SK-N-SH (cell line): ENCODE measurements around the gene SLC26A8. TPM values are rescaled to one million over a fixed set of nuclear protein-coding genes. Genes with fewer than 3 reads are reported as not detected.

Experiments used
- CTCF ChIA-PET: fragments of 300-600, 350-600 bp; formaldehyde crosslinking; extraction: SDS; loops from one replicate; lab custom pipeline; 2021; lab: Yijun Ruan, JAX
- POLR2A ChIA-PET: fragments of 350-600 bp; sonication (Branson Sonifier 250); formaldehyde crosslinking; extraction: SDS; loops from one replicate; lab custom pipeline; 2020; ENCODE audit warnings: antibody characterized with exemption, inconsistent platforms; lab: Yijun Ruan, JAX
- DNase-seq: peaks from one replicate; pipeline ENCODE4 v3.0.0; 2012
- H2AFZ ChIP-seq: fragments of 200-600 bp; sonication (generic); 2 replicates; pipeline ENCODE4 v1.8.1; 2016; ENCODE audit warnings: antibody characterized with exemption, mild to moderate bottlenecking, low read depth
- H3F3A ChIP-seq: fragments of 200-600 bp; sonication (generic); replicated peaks from 2 replicates; pipeline ENCODE3; 2016; ENCODE audit warnings: antibody characterized with exemption, mild to moderate bottlenecking; ENCODE audit not compliant: insufficient read depth
- H3K27ac ChIP-seq, 2 experiments: fragments of 200-500 bp in 1 of 2; fragments of 200-600 bp in 1 of 2; sonication (Bioruptor generic) in 1 of 2; sonication (generic), shearing (Covaris generic) in 1 of 2; 2 replicates each; pipeline versions ENCODE4 v1.5.1 to v1.6.1; 2014 to 2016; ENCODE audit warnings: low read depth in 2 of 2, inconsistent platforms in 1 of 2, low read length in 1 of 2, mild to moderate bottlenecking in 1 of 2, mixed read lengths in 1 of 2
- H3K27me3 ChIP-seq: fragments of 200-600 bp; sonication (generic), shearing (Covaris generic); 2 replicates; pipeline ENCODE4 v1.6.1; 2016; ENCODE audit warnings: mixed run types; ENCODE audit not compliant: insufficient read depth
- H3K36me3 ChIP-seq, 2 experiments: fragments of 200-500 bp in 1 of 2; fragments of 200-600 bp in 1 of 2; sonication (Bioruptor generic) in 1 of 2; sonication (generic) in 1 of 2; replicated peaks in 1 of 2; 2 replicates each; pipeline versions ENCODE3 to v1.5.1; 2014 to 2016; ENCODE audit warnings: low read length in 1 of 2, mild to moderate bottlenecking in 1 of 2; ENCODE audit not compliant: insufficient read depth in 2 of 2, control insufficient read depth in 1 of 2
- H3K4me1 ChIP-seq, 2 experiments: fragments of 200-500 bp in 1 of 2; fragments of 200-600 bp in 1 of 2; sonication (Bioruptor generic) in 1 of 2; sonication (generic), shearing (Covaris generic) in 1 of 2; 2 replicates each; pipeline versions ENCODE4 v1.5.1 to v1.6.1; 2014 to 2016; ENCODE audit warnings: low read depth in 1 of 2, low read length in 1 of 2, mixed run types in 1 of 2; ENCODE audit not compliant: insufficient read depth in 2 of 2, control insufficient read depth in 1 of 2
- H3K4me2 ChIP-seq: fragments of 200-600 bp; sonication (generic), shearing (Covaris generic); 2 replicates; pipeline ENCODE4 v1.6.1; 2017; ENCODE audit warnings: mixed run types
- H3K4me3 ChIP-seq, 2 experiments: fragments of 200-500 bp in 1 of 2; fragments of 200-600 bp in 1 of 2; sonication (Bioruptor generic) in 1 of 2; sonication (generic), shearing (Covaris generic) in 1 of 2; 2 replicates each; pipeline versions ENCODE4 v1.5.1 to v1.8.1; 2014 to 2016; ENCODE audit warnings: low read depth in 2 of 2, inconsistent platforms in 1 of 2, low read length in 1 of 2, mild to moderate bottlenecking in 1 of 2, mixed read lengths in 1 of 2, moderate library complexity in 1 of 2
- H3K79me2 ChIP-seq: fragments of 200-600 bp; sonication (generic); 2 replicates; pipeline ENCODE4 v1.8.1; 2017; ENCODE audit warnings: mild to moderate bottlenecking; ENCODE audit not compliant: insufficient read depth
- H3K9ac ChIP-seq: fragments of 200-600 bp; sonication (generic); 2 replicates; pipeline ENCODE4 v1.6.1; 2017; ENCODE audit warnings: mixed run types
- H3K9me2 ChIP-seq: fragments of 200-600 bp; sonication (generic); 2 replicates; pipeline ENCODE4 v1.6.1; 2017; ENCODE audit warnings: mixed run types
- H3K9me3 ChIP-seq: fragments of 200-600 bp; sonication (generic); 2 replicates; pipeline ENCODE4 v1.6.1; 2017; ENCODE audit warnings: mixed run types, mild to moderate bottlenecking, moderate library complexity
- H4K20me1 ChIP-seq: fragments of 200-600 bp; sonication (generic); 2 replicates; pipeline ENCODE4 v1.6.1; 2017; ENCODE audit warnings: mild to moderate bottlenecking, mixed run types; ENCODE audit not compliant: insufficient read depth
- CHD2 ChIP-seq: fragments of 150-350 bp; IDR thresholded peaks from 2 replicates; pipeline ENCODE4 v1.6.1; 2018; ENCODE audit warnings: low read length; ENCODE audit not compliant: partially characterized antibody
- EZH2phosphoT487 ChIP-seq: fragments of 200-600 bp; sonication (generic); IDR thresholded peaks from 2 replicates; pipeline ENCODE4 v1.6.1; 2017; ENCODE audit warnings: low read depth, mixed run types, mild to moderate bottlenecking, antibody characterized with exemption, moderate library complexity, borderline replicate concordance
- FOXJ3 ChIP-seq: sonication (generic); formaldehyde crosslinking; IDR thresholded peaks from 2 replicates; pipeline ENCODE4 v1.5.1; 2020; ENCODE audit warnings: mild to moderate bottlenecking, missing genetic modification reagents
- GATA2 ChIP-seq: sonication (generic); formaldehyde crosslinking; IDR thresholded peaks from 2 replicates; pipeline ENCODE4 v1.5.0; 2020; ENCODE audit warnings: mild to moderate bottlenecking, missing genetic modification reagents
- MEF2A ChIP-seq: IDR thresholded peaks from 2 replicates; pipeline ENCODE4 v1.4.0; 2012; ENCODE audit warnings: low read depth, borderline replicate concordance
- PBX3 ChIP-seq: IDR thresholded peaks from 2 replicates; pipeline ENCODE4; 2012
- RCOR1 ChIP-seq: fragments of 150-350 bp; IDR thresholded peaks from 2 replicates; pipeline ENCODE4 v1.6.1; 2017; ENCODE audit warnings: antibody characterized with exemption, low read length
- RXRA ChIP-seq: IDR thresholded peaks from 2 replicates; pipeline ENCODE4 v1.4.0; 2012; ENCODE audit warnings: low read depth, mild to moderate bottlenecking, borderline replicate concordance
- USF1 ChIP-seq: IDR thresholded peaks from 2 replicates; pipeline ENCODE4 v1.4.0; 2012; ENCODE audit warnings: low read depth, borderline replicate concordance
- WGBS: methylation state at CpG from one replicate; pipeline ENCODE4 v1.1.6; 2017; ENCODE audit warnings: low lambda C conversion rate; 5-methylcytosine and 5-hydroxymethylcytosine counted together
- polyA plus RNA-seq, 3 experiments: library from polyadenylated mRNA; depleted of rRNA; stranded (reverse); fragments of >200 nt; gene quantifications; 2 replicates each; pipeline ENCODE4 v1.2.3, GENCODE V29; 2012
- TF ChIP-seq, protein P1 (sequence below): IDR thresholded peaks from 2 replicates; pipeline ENCODE4 v1.4.0; 2012; ENCODE audit warnings: low read depth, borderline replicate concordance

SLC26A8 gene
- polyA plus RNA-seq, 1 of the 3 experiments (the other 2 are of a cell fraction), result not detected

GRCh38 chr6:35945650-35946025, 78.8 kb downstream of the SLC26A8 start:
- CTCF ChIA-PET, result no interaction called here
- H3K27me3 ChIP-seq, result no peaks in the 10 kb centered on the region
- no peaks in the 10 kb centered on the region for H3F3A ChIP-seq
- no peak overlapping the region for H2AFZ ChIP-seq
- 27% methylated on average over 1 of the region's 1 CpG for WGBS
- H3K36me3 ChIP-seq, result no peaks in the 10 kb centered on the region
- H3K4me1 ChIP-seq, result no peaks in the 10 kb centered on the region
- no peaks in the 10 kb centered on the region for H3K9me2 ChIP-seq
- TF ChIP-seq GATA2 (no peak), CHD2 (no peak), MEF2A (no peak), RCOR1 (no peak)
- TF ChIP-seq, all 33 proteins: peak for 0
- Histone ChIP-seq H3K4me2 (no peak overlapping the region), H3K27ac (no peak overlapping the region), H3K4me3 (no peak overlapping the region), H4K20me1 (no peaks in the 10 kb centered on the region), H3K79me2 (no peaks in the 10 kb centered on the region), H3K9ac (no peak overlapping the region), H3K9me3 (no peaks in the 10 kb centered on the region)
- POLR2A ChIA-PET, result no interaction called here
- DNase-seq, result no peak

DNA sequence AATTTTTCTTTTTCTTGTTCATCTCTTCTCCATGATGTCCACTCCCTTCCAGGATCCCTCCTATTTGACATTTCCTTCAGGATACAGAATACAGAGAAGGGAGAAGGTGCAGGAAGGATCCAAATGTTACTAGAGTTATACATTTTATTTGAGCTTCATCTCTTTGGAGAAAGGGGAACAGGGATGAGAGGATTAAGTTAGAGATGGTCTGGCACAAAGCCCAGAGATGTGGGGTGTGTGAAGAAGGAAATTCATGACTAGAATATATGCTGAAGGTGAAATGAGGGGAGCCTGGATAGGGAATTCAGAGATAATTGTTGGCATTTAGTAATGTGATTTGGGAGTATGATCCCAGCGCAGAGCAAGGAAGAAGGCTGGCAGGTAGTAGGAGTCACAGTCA, 81.1 kb downstream of the SLC26A8 start:
- Histone ChIP-seq H4K20me1 (no peaks in the 10 kb centered on the region), H3K9me3 (no peaks in the 10 kb centered on the region), H3K79me2 (no peaks in the 10 kb centered on the region), H3K4me3 (no peak overlapping the region), H3K27me3 (no peaks in the 10 kb centered on the region; the same call in 1 of the 2 replicates), H3K4me1 (no peaks in the 10 kb centered on the region), H3K27ac (no peak overlapping the region), H3K9me2 (no peaks in the 10 kb centered on the region), H3K9ac (no peak overlapping the region), H3K36me3 (no peaks in the 10 kb centered on the region), H3K4me2 (no peak overlapping the region), H3F3A (no peaks in the 10 kb centered on the region), H2AFZ (no peak overlapping the region)
- CTCF ChIA-PET, result no interaction called here
- POLR2A ChIA-PET, result no interaction called here
- TF ChIP-seq RXRA, result no peak
- TF ChIP-seq, protein P1, sequence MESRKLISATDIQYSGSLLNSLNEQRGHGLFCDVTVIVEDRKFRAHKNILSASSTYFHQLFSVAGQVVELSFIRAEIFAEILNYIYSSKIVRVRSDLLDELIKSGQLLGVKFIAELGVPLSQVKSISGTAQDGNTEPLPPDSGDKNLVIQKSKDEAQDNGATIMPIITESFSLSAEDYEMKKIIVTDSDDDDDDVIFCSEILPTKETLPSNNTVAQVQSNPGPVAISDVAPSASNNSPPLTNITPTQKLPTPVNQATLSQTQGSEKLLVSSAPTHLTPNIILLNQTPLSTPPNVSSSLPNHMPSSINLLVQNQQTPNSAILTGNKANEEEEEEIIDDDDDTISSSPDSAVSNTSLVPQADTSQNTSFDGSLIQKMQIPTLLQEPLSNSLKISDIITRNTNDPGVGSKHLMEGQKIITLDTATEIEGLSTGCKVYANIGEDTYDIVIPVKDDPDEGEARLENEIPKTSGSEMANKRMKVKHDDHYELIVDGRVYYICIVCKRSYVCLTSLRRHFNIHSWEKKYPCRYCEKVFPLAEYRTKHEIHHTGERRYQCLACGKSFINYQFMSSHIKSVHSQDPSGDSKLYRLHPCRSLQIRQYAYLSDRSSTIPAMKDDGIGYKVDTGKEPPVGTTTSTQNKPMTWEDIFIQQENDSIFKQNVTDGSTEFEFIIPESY, result no peak
- no peak for TF ChIP-seq PBX3
- TF ChIP-seq EZH2phosphoT487, result no peak
- TF ChIP-seq GATA2, result no peak
- TF ChIP-seq USF1, result no peak
- no peak for TF ChIP-seq FOXJ3 (CRISPR knock-in tag)
- TF ChIP-seq CHD2, result no peak
- no peak for DNase-seq
- WGBS, result 100% methylated on average over 1 of the region's 1 CpG
